H1 (cell line): Measurements from ENCODE around the gene STARD3. TPM values are rescaled to one million over a fixed set of nuclear protein-coding genes. Genes with fewer than 3 reads are reported as not detected.
A peak's percentile ranks its signal among the peaks of the same experiment; 100 is the strongest.

Source experiments
- CTCF ChIA-PET: fragments of 300-600 bp; sonication (Branson Sonifier 250); formaldehyde crosslinking; loops from one replicate; lab custom pipeline; 2021; ENCODE audit not compliant: partially characterized antibody; lab: Charles Lee
- POLR2A ChIA-PET: fragments of 300-600 bp; sonication (Branson Sonifier 250); formaldehyde crosslinking; loops from one replicate; lab custom pipeline; 2021; ENCODE audit warnings: inconsistent platforms; ENCODE audit not compliant: partially characterized antibody; lab: Charles Lee
- DNase-seq, 2 experiments: peaks; one replicate each; pipeline versions ENCODE4 v3.0.0 to v3.0.0-alpha.2; 2010 to 2022; ENCODE audit warnings: low spot score in 2 of 2, low read depth in 1 of 2, mixed read lengths in 1 of 2
- FAIRE-seq: peaks from 2 replicates; lab custom pipeline; 2011; peaks lifted over from hg19 to GRCh38; lab: Jason Lieb, UNC
- H2AFZ ChIP-seq: 2 replicates; pipeline ENCODE4 v1.8.1; 2012; ENCODE audit warnings: low read length, inconsistent platforms
- H2AK5ac ChIP-seq: 2 replicates; pipeline ENCODE4 v1.6.1; 2013; ENCODE audit warnings: low read depth, low read length
- H2BK120ac ChIP-seq: replicated peaks from 2 replicates; pipeline ENCODE3; 2013; ENCODE audit warnings: low read depth, low read length, inconsistent platforms
- H2BK12ac ChIP-seq: 2 replicates; pipeline ENCODE4 v1.6.1; 2013; ENCODE audit warnings: low read depth, low read length
- H2BK15ac ChIP-seq: 2 replicates; pipeline ENCODE4 v1.6.1; 2013; ENCODE audit warnings: low read length
- H2BK20ac ChIP-seq: 2 replicates; pipeline ENCODE4 v1.6.1; 2013; ENCODE audit warnings: low read length
- H2BK5ac ChIP-seq: 2 replicates; pipeline ENCODE4 v1.6.1; 2013; ENCODE audit warnings: low read depth, low read length
- H3K14ac ChIP-seq: 2 replicates; pipeline ENCODE4 v1.6.1; 2013; ENCODE audit warnings: inconsistent platforms; ENCODE audit not compliant: insufficient read length
- H3K18ac ChIP-seq: 2 replicates; pipeline ENCODE4 v1.6.1; 2013; ENCODE audit warnings: low read length; ENCODE audit errors: extremely low read depth
- H3K23ac ChIP-seq: 2 replicates; pipeline ENCODE4 v1.6.1; 2013; ENCODE audit warnings: inconsistent platforms; ENCODE audit not compliant: insufficient read length
- H3K23me2 ChIP-seq: 2 replicates; pipeline ENCODE4 v1.6.1; 2013; ENCODE audit warnings: low read depth, low read length
- H3K27ac ChIP-seq: 2 replicates; pipeline ENCODE4 v1.6.1; 2011; ENCODE audit warnings: low read depth, low read length, inconsistent platforms
- H3K27me3 ChIP-seq, 4 experiments: replicated peaks in 1 of 4; 1 replicate in 1 of 4; 2 replicates in 3 of 4; pipeline versions ENCODE4 v1.6.1 to v1.8.1; 2011 to 2013; ENCODE audit warnings: low read length in 3 of 4, mild to moderate bottlenecking in 3 of 4, inconsistent platforms in 2 of 4, mixed read lengths in 2 of 4, moderate library complexity in 1 of 4; ENCODE audit not compliant: control insufficient read depth in 3 of 4, insufficient read depth in 3 of 4; ENCODE audit errors: extremely low read depth in 1 of 4
- H3K36me3 ChIP-seq, 4 experiments: 2 replicates each; pipeline versions ENCODE4 v1.6.1 to v1.8.1; 2011 to 2013; ENCODE audit warnings: mild to moderate bottlenecking in 4 of 4, low read length in 3 of 4, moderate library complexity in 2 of 4, control low read depth in 1 of 4, inconsistent platforms in 1 of 4; ENCODE audit not compliant: insufficient read depth in 4 of 4, control insufficient read depth in 2 of 4
- H3K4ac ChIP-seq: replicated peaks from 2 replicates; pipeline ENCODE3; 2013; ENCODE audit warnings: low read length, low read depth, mixed read lengths, inconsistent platforms; ENCODE audit not compliant: insufficient read length
- H3K4me1 ChIP-seq, 4 experiments: replicated peaks in 1 of 4; 1 replicate in 1 of 4; 2 replicates in 3 of 4; pipeline versions ENCODE4 v1.6.1 to v1.8.1; 2011 to 2013; ENCODE audit warnings: low read length in 3 of 4, inconsistent platforms in 2 of 4, mixed read lengths in 1 of 4; ENCODE audit not compliant: insufficient read depth in 4 of 4, control insufficient read depth in 3 of 4
- H3K4me2 ChIP-seq, 2 experiments: 2 replicates each; pipeline versions ENCODE4 v1.6.1 to v1.8.1; 2011 to 2013; ENCODE audit warnings: low read depth in 2 of 2, low read length in 2 of 2, control low read depth in 1 of 2, inconsistent platforms in 1 of 2, mild to moderate bottlenecking in 1 of 2; ENCODE audit not compliant: insufficient read depth in 1 of 2
- H3K4me3 ChIP-seq, 4 experiments: fragments of 200-600, 300-600 bp in 1 of 4; sonication (generic), shearing (Covaris generic), sonication (Bioruptor Twin) in 1 of 4; 2 replicates each; pipeline versions ENCODE4 v1.5.1 to v1.8.1; 2011 to 2016; ENCODE audit warnings: low read length in 4 of 4, low read depth in 3 of 4, control low read depth in 2 of 4, inconsistent platforms in 2 of 4, mild to moderate bottlenecking in 2 of 4, mixed read lengths in 1 of 4, moderate library complexity in 1 of 4; ENCODE audit not compliant: insufficient read depth in 2 of 4; ENCODE audit errors: extremely low read depth in 1 of 4
- H3K56ac ChIP-seq: replicated peaks from 2 replicates; pipeline ENCODE3; 2013; ENCODE audit warnings: low read depth, mild to moderate bottlenecking, mixed read lengths, low read length, inconsistent platforms; ENCODE audit not compliant: insufficient read length
- H3K79me1 ChIP-seq: 2 replicates; pipeline ENCODE4 v1.6.1; 2013; ENCODE audit warnings: low read depth, low read length, control low read depth
- H3K79me2 ChIP-seq, 2 experiments: 2 replicates each; pipeline versions ENCODE4 v1.6.1 to v1.8.1; 2012 to 2013; ENCODE audit warnings: low read length in 2 of 2, mild to moderate bottlenecking in 2 of 2, inconsistent platforms in 1 of 2; ENCODE audit not compliant: insufficient read depth in 2 of 2, control insufficient read depth in 1 of 2
- H3K9ac ChIP-seq, 4 experiments: replicated peaks in 1 of 4; 1 replicate in 1 of 4; 2 replicates in 3 of 4; pipeline versions ENCODE4 v1.6.1 to v1.8.1; 2011 to 2013; ENCODE audit warnings: low read depth in 3 of 4, low read length in 3 of 4, control low read depth in 2 of 4, mild to moderate bottlenecking in 2 of 4, moderate library complexity in 2 of 4, inconsistent platforms in 1 of 4; ENCODE audit errors: extremely low read depth in 1 of 4
- H3K9me3 ChIP-seq, 2 experiments: 2 replicates each; pipeline versions ENCODE4 v1.6.1 to v1.8.1; 2012 to 2013; ENCODE audit warnings: mild to moderate bottlenecking in 2 of 2, moderate library complexity in 2 of 2, control low read depth in 1 of 2, inconsistent platforms in 1 of 2, low read depth in 1 of 2, low read length in 1 of 2, mixed read lengths in 1 of 2; ENCODE audit not compliant: insufficient read depth in 2 of 2
- H4K20me1 ChIP-seq, 2 experiments: replicated peaks in 1 of 2; 2 replicates each; pipeline versions ENCODE3 to v1.8.1; 2011 to 2013; ENCODE audit warnings: inconsistent platforms in 2 of 2, low read length in 2 of 2, mild to moderate bottlenecking in 1 of 2; ENCODE audit not compliant: insufficient read depth in 2 of 2, control insufficient read depth in 1 of 2
- H4K5ac ChIP-seq: 2 replicates; pipeline ENCODE4 v1.6.1; 2013; ENCODE audit warnings: low read length, low read depth, mixed read lengths, inconsistent platforms; ENCODE audit not compliant: insufficient read length
- H4K8ac ChIP-seq: 2 replicates; pipeline ENCODE4 v1.8.0; 2013; ENCODE audit warnings: mild to moderate bottlenecking, moderate library complexity, low read length, inconsistent platforms; ENCODE audit not compliant: insufficient read depth; ENCODE audit errors: extremely low read depth
- H4K91ac ChIP-seq: replicated peaks from 2 replicates; pipeline ENCODE3; 2013; ENCODE audit warnings: low read length, mixed read lengths, inconsistent platforms; ENCODE audit not compliant: insufficient read length
- ATF2 ChIP-seq: IDR thresholded peaks from 2 replicates; pipeline ENCODE4 v1.6.1; 2012; ENCODE audit warnings: low read length, inconsistent platforms
- ATF3 ChIP-seq: IDR thresholded peaks from 2 replicates; pipeline ENCODE4 v1.6.1; 2011; ENCODE audit warnings: low read depth, mild to moderate bottlenecking, low read length; ENCODE audit not compliant: insufficient read depth
- BRCA1 ChIP-seq: IDR thresholded peaks from 2 replicates; pipeline ENCODE4 v1.6.1; 2012; ENCODE audit warnings: low read depth, low read length, improper control_type of control experiment
- CBX5 ChIP-seq: fragments of 300-800, 300-1000 bp; sonication (generic); IDR thresholded peaks from 2 replicates; pipeline ENCODE4 v1.7.1; 2016; ENCODE audit warnings: antibody characterized with exemption, low read length, low read depth
- CBX8 ChIP-seq: fragments of 300-800, 300-1000 bp; sonication (generic); IDR thresholded peaks from 2 replicates; pipeline ENCODE4 v1.7.1; 2016; ENCODE audit warnings: low read depth, low read length, borderline replicate concordance
- JUN ChIP-seq: IDR thresholded peaks from 2 replicates; pipeline ENCODE4 v1.6.1; 2011; ENCODE audit warnings: low read depth, mild to moderate bottlenecking, improper control_type of control experiment, low read length
- JUND ChIP-seq: IDR thresholded peaks from 2 replicates; pipeline ENCODE4 v1.6.1; 2011; ENCODE audit warnings: mild to moderate bottlenecking, improper control_type of control experiment, low read length
- PHF8 ChIP-seq: fragments of 200-600 bp; sonication (generic); conservative IDR thresholded peaks from 2 replicates; pipeline ENCODE4 v1.7.1; 2012; ENCODE audit warnings: low read depth, mild to moderate bottlenecking, inconsistent platforms, low read length, moderate library complexity
- RAD21 ChIP-seq, 2 experiments: IDR thresholded peaks in 1 of 2; conservative IDR thresholded peaks in 1 of 2; 2 replicates each; pipeline ENCODE4 v1.6.1; 2011; ENCODE audit warnings: low read depth in 2 of 2, low read length in 2 of 2, improper control_type of control experiment in 1 of 2, inconsistent platforms in 1 of 2, mild to moderate bottlenecking in 1 of 2, moderate library complexity in 1 of 2
- SP2 ChIP-seq: IDR thresholded peaks from 2 replicates; pipeline ENCODE4 v1.6.1; 2012; ENCODE audit warnings: mild to moderate bottlenecking, low read length, inconsistent platforms
- TBP ChIP-seq: IDR thresholded peaks from 2 replicates; pipeline ENCODE4 v1.6.1; 2011; ENCODE audit warnings: low read depth, low read length, improper control_type of control experiment
- WGBS, 2 experiments: shearing (Covaris generic) in 1 of 2; methylation state at CpG; one replicate each; pipeline versions ENCODE4 v1.1.6 to v1.1.7; 2013 to 2015; ENCODE audit warnings: low lambda C conversion rate in 2 of 2, mixed read lengths in 2 of 2, inconsistent platforms in 1 of 2, low coverage in 1 of 2, missing lambda C conversion rate in 1 of 2; ENCODE audit not compliant: insufficient replicate concordance in 2 of 2, insufficient coverage in 1 of 2, insufficient read length in 1 of 2; ENCODE audit errors: extremely low coverage in 1 of 2, missing lambda C conversion rate in 1 of 2; 5-methylcytosine and 5-hydroxymethylcytosine counted together
- polyA plus RNA-seq, 7 experiments: library from polyadenylated mRNA; depleted of rRNA in 3 of 7; stranded (reverse) in 5 of 7; unstranded in 2 of 7; fragments of >200 nt in 5 of 7; fragments of 200-250 nt in 2 of 7; gene quantifications; 1 replicate in 5 of 7; 2 replicates in 1 of 7; 4 replicates in 1 of 7; pipeline versions ENCODE4 v1.2.1 to v1.2.3, GENCODE V29; 2011 to 2013; ENCODE audit warnings: missing spikeins in 2 of 7, mixed read lengths in 2 of 7
- total RNA-seq: library from RNA; stranded (reverse); fragmentation: NEBNext Ultra II Directional; extraction: Animal tissue kit (Norgen Biotek cat#: 25700); gene quantifications from 2 replicates; pipeline ENCODE4 v1.2.1, GENCODE V29; 2021

The STARD3 gene
- total and polyA plus RNA-seq, 2 of the 8 experiments (the other 6 are each of a cell fraction or from before 2014, with no cell fraction given), result 47.6 to 80.3 TPM

GRCh38 chr17:39647256-39647655, 10.3 kb downstream of the STARD3 start:
- ChIA-PET POLR2A (interaction anchor here (1.5 to 7.7 kb wide), 4 partner anchors 10 to 23 kb away, joined by 3 to 39 read pairs (median 6); partner anchors contain the start of gene STARD3), CTCF (interaction anchor here (1.2 to 49.2 kb wide), 5 partner anchors 9 to 70 kb away, joined by 3 to 1885 read pairs (median 9); partner anchors contain the start of genes ERBB2, PGAP3, PNMT and PPP1R1B)
- no peak overlapping the region for H3K4me3 ChIP-seq
- H2AK5ac ChIP-seq, result no peak overlapping the region
- H3K27ac ChIP-seq, result no peak overlapping the region
- peak overlapping the region; percentile 23; the same call in 1 of the 2 replicates for H2BK20ac ChIP-seq
- no peak overlapping the region for H3K14ac ChIP-seq
- no peak overlapping the region for H3K56ac ChIP-seq
- H2BK5ac ChIP-seq, result no peak overlapping the region
- H2BK15ac ChIP-seq, result no peak overlapping the region
- H3K23me2 ChIP-seq, result no peaks in the 10 kb centered on the region; the same call in none of the 2 replicates
- H2AFZ ChIP-seq, result no peak overlapping the region
- FAIRE-seq (no peak), DNase-seq (no peak)
- no peak overlapping the region for H4K8ac ChIP-seq
- H4K5ac ChIP-seq, result no peak overlapping the region
- H3K9me3 ChIP-seq, result no peaks in the 10 kb centered on the region
- H3K79me2 ChIP-seq, result peaks cover 0 to 34% of the 10 kb centered on the region in 2 experiments; a peak in 2 of 4 replicates
- peaks cover 6 to 18% (median 13%) of the 10 kb centered on the region in 4 experiments; a peak in 6 of 7 replicates for H3K4me1 ChIP-seq
- no peaks in the 10 kb centered on the region for H3K36me3 ChIP-seq
- H3K4ac ChIP-seq, result no peak overlapping the region
- no peak overlapping the region for H2BK120ac ChIP-seq
- no peaks in the 10 kb centered on the region for H3K27me3 ChIP-seq
- no peak overlapping the region for H2BK12ac ChIP-seq
- 91% methylated on average over 5 of the region's 5 CpGs; no CpG with 5 or more reads in 1 of the 2 experiments for WGBS, 2 experiments
- H3K79me1 ChIP-seq, result peaks cover 22% of the 10 kb centered on the region
- H4K20me1 ChIP-seq, result peaks cover 0 to 18% of the 10 kb centered on the region in 2 experiments
- no peak overlapping the region for H4K91ac ChIP-seq
- H3K9ac ChIP-seq, result no peak overlapping the region
- peak overlapping the region; percentile 60; the same call in 1 of the 2 replicates for H3K18ac ChIP-seq
- H3K4me2 ChIP-seq, result no peak overlapping the region
- no peak overlapping the region for H3K23ac ChIP-seq
- no peak for TF ChIP-seq TBP
- no peak for TF ChIP-seq CBX5
- no peak for TF ChIP-seq ATF3
- TF ChIP-seq JUND, result no peak
- TF ChIP-seq CBX8, result no peak
- no peak for TF ChIP-seq JUN
- TF ChIP-seq BRCA1, result no peak
- no peak for TF ChIP-seq SP2
- no peak for TF ChIP-seq ATF2
- TF ChIP-seq RAD21 (IDR thresholded peaks at IDR 0.05 in 1 of 2, conservative IDR thresholded peaks at IDR 0.05 in 1 of 2; ENCODE audit: low read depth in 2 of 2, low read length in 2 of 2), result no peak
- no peak for TF ChIP-seq PHF8
